HEK293T (cell line): ENCODE measurements around the gene IPO13.

ENCODE experiments used
- ELF4 ChIP-seq: fragments of 450-650 bp; IDR thresholded peaks from 2 replicates; pipeline ENCODE4 v1.6.1; 2017; ENCODE audit warnings: antibody characterized with exemption
- FOXA1 ChIP-seq: fragments of 450-650 bp; IDR thresholded peaks from 2 replicates; pipeline ENCODE4 v1.6.1; 2016; ENCODE audit warnings: mild to moderate bottlenecking
- FOXM1 ChIP-seq: fragments of 450-650 bp; IDR thresholded peaks from 2 replicates; pipeline ENCODE4 v1.6.1; 2017; ENCODE audit warnings: mild to moderate bottlenecking, borderline replicate concordance
- SUZ12 ChIP-seq: fragments of 450-650 bp; IDR thresholded peaks from 2 replicates; pipeline ENCODE4 v1.6.1; 2016; ENCODE audit warnings: mild to moderate bottlenecking
- TARDBP ChIP-seq: fragments of 450-650 bp; IDR thresholded peaks from 2 replicates; pipeline ENCODE4 v1.6.1; 2016

DNA sequence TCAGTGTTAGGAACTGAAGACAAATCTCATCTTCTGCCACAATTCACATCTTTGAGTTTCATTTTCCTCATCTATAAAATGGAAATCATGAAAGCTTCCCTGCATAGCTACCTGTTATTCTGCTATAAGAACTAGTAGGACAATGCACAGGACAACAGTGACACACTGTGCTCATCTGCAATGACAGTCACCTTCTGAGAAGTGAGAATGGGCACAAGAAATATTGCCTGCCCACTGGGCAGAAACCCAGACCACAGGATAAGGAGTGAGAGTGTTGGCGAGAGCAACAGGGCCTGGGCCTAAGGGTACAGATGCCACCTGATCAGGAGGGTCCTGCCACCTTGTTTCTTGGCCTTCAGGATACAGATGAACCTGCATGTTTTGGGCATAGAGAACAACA, 36.4 kb upstream of the IPO13 start:
- TF ChIP-seq SUZ12 (no peak), TARDBP (no peak), FOXM1 (no peak), FOXA1 (no peak), ELF4 (no peak)
